Jurkat, Clone E6-1 (cell line): Measurements from ENCODE around the gene ACER1.
"Not testable (repeated sequence)": the region's sequence is repeated elsewhere in the genome, so short reads cannot be mapped to it uniquely, and the experiment has no call there.

ENCODE experiments used
- DNase-seq: peaks from one replicate; pipeline ENCODE4 v3.0.0-alpha.2; 2011; ENCODE audit warnings: low read depth, low spot score
- H3K4me3 ChIP-seq: 2 replicates; pipeline ENCODE4 v1.5.1; 2011; ENCODE audit warnings: mild to moderate bottlenecking, low read length, control low read depth, moderate library complexity

The ACER1 gene

DNA sequence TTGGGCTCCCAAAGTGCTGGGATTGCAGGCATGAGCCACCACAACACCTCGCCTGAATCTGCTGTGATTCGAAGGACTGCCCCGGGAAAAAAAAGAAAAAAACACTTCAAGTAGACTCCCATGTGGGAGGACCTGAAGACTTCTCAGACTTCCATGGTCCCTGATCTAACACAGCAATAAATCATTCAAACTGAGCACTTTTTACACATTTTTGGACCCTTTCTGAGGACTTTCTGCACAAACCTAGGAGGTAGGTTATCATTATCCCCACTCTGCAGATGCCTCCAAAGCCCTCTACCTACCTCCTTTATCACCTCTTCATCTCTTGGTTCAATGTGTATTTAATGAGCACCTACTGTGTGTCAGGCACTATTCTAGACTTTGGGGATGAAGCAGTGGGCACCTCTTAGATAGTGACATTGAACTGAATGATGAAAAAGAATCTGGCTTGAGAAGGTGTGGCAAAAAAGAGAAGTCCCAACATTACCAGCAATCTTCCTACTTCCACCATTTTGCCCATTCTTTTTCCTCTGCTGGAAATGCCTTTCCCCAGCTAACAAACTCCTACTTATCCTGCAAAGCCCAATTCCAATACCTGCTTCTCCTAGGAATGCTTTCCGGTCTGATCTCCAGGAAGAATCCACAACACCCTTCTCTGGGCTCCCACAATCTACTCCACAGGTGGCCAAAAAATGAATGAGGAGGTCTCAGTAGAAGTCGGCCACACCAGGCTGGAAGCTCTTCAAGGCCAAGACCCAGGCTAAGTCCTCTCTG, 26.3 kb upstream of the ACER1 start:
- no peak for DNase-seq
- H3K4me3 ChIP-seq: no peak overlapping the region

GRCh38 chr19:6358003-6358402, 24.6 kb upstream of the ACER1 start:
- H3K4me3 ChIP-seq: no peak overlapping the region

GRCh38 chr19:6357174-6357573, 23.8 kb upstream of the ACER1 start:
- no peak overlapping the region for H3K4me3 ChIP-seq

More at GRCh38 chr19:6358003-6358402, 24.6 kb upstream of the ACER1 start:
- no peak for DNase-seq

DNA sequence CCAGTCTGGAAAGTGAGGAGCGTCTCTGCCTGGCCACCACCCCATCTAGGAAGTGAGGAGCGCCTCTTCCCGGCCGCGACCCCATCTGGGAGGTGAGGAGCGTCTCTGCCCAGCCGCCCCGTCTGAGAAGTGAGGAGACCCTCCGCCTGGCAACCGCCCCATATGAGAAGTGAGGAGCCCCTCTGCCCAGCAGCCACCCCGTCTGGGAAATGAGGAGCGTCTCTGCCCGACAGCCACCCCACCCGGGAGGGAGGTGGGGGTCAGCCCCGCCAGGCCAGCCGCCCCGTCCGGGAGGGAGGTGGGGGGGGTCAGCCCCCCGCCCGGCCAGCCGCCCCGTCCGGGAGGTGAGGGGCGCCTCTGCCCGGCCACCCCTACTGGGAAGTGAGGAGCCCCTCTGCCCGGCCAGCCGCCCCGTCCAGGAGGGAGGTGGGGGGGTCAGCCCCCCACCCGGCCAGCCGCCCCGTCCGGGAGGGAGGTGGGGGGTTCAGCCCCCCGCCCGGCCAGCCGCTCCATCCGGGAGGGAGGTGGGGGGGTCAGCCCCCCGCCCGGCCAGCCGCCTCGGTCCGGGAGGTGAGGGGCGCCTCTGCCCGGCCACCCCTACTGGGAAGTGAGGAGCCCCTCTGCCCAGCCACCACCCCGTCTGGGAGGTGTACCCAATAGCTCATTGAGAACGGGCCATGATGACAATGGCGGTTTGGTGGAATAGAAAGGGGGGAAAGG, 22.1 kb upstream of the ACER1 start:
- not testable (repeated sequence) for H3K4me3 ChIP-seq, DNase-seq

More at GRCh38 chr19:6357174-6357573, 23.8 kb upstream of the ACER1 start:
- no peak for DNase-seq

- no peak for DNase-seq
- no peak overlapping the region for H3K4me3 ChIP-seq
These were observed 20.8 kb upstream of the ACER1 start for GRCh38 chr19:6354098-6354674.

- DNase-seq: no peak
- H3K4me3 ChIP-seq: no peak overlapping the region
These were observed 19.2 kb upstream of the ACER1 start for GRCh38 chr19:6352381-6353165.

- H3K4me3 ChIP-seq: no peak overlapping the region
- no peak for DNase-seq
These were observed 17.3 kb upstream of the ACER1 start for GRCh38 chr19:6350688-6351087.

GRCh38 chr19:6349271-6349670, 15.9 kb upstream of the ACER1 start:
- DNase-seq, H3K4me3 ChIP-seq: not testable (repeated sequence)

DNA sequence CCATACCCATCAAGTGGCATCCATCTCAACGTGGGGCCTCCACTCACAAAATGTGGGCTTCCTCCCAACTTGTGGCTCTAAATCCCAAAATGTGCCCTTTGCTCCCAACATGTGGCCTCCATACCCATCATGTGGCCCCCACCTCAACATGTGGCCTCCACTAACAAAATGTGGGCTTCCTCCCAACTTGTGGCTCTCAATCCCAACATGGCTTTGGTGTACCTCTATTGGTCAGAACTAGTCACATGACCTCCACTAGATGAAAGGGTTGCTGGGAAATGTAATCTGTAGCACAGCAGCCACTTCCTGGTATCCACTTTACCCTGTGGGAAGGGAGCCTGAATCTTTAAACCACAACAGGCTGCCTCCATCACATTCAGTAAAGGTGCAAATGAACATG, 10.1 kb upstream of the ACER1 start:
- DNase-seq: peak; percentile 33
- no peak overlapping the region for H3K4me3 ChIP-seq

DNA sequence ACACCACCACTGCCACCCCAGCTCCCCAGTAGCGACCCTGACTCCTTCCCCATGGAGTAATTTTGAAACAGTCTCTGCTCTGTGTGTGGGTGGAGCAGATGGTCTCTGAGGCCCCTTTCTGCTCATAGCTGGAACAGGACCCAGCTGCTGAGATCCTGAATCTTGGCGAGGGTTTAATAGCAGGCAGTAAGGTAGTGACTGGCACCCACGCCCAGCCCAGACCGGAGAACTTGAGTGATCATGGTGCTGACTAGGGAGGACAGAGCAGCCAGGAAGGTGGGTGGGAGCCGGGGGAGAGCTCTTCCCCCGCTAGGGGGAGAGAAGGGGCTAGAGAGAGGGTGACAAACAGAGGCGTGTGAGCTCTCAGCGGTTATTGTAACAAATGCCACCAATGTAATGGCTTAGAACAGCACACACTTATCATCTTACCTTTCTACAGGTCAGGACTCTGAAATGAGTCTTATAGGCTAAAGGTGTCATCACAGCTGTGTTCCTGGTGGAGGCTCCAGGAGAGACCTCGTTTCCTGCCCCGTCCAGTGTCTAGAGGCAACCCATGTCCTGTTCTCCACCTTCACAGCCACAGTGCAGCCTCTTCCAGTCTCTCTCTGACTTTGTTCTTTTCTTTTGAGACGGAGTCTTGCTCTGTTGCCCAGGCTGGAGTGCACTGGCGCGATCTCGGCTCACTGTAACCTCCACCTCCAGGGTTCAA, 7.2 kb upstream of the ACER1 start:
- no peak for DNase-seq
- no peak overlapping the region for H3K4me3 ChIP-seq

DNA sequence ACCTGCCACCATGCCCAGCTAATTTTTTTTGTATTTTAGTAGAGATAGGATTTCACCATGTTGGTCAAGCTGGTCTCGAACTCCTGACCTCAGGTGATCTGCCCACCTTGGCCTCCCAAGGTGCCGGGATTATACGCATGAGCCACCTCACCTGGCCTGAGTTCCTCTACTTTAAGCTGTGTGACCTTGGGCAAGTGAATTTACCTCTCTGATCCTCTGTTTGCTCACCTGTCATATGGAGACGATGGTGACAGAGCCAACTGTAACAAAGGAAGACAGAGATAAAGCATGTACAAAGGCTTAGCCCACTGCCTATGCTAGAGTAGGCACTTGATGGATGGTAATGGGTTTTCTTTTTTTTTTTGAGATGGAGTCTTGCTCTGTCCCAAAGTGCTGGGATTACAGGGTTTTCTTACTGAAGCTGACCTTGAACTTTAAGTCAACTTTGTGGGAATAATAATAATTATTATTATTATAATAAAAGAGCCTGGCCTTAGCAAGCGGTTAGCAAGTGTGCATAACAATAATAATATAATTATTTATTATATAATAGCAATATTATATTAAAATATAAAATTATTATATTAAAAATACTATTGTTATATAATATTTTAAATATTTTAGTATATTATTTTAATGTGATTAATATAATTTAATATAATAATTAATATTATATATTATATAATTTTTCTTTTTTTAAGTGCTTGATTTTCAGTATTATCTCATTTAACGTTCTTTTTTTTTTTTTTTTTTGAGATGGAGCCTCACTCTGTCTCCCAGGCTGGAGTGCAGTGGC, 1.3 kb upstream of the ACER1 start:
- no peak for DNase-seq
- no peak overlapping the region for H3K4me3 ChIP-seq

DNA sequence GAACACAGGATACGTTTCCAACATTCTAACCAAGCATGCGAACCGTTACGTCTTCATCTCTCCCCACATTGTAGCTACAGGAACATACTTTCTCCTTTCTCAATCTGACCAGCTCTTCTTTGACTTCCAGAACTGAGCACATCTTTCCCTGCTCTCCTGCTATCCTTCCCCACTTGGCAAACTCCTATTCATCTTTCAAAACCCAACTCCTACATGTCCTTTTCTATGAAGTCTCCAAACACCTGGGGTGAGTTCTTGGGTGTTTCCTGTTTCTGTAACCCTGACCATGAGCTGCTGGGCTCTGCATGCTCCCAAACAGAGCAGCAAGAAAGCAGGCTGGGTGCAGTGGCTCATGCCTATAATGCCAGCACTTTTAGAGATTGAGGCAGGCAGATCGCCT, 6.6 kb downstream of the ACER1 start:
- H3K4me3 ChIP-seq: no peak overlapping the region
- DNase-seq: no peak

DNA sequence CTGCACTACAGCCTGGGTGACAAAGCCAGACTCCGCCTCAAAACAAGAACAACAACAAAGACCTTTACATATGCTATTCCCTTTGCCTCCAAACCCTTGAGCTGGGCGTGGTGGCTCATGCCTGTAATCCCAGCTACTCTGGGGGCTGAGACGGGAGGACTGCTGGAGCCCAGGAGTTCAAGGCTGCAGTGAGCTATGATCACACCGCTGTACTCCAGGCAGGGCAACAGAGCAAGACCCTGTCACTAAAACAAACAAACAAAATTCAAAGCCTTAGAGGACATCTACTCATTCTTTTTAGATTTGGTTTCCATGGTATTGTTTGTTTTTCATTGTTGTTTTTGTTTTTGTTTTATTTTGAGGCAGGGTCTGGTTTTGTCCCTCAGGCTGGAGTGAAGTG, 7.8 kb downstream of the ACER1 start:
- H3K4me3 ChIP-seq: no peak overlapping the region
- DNase-seq: no peak

DNA sequence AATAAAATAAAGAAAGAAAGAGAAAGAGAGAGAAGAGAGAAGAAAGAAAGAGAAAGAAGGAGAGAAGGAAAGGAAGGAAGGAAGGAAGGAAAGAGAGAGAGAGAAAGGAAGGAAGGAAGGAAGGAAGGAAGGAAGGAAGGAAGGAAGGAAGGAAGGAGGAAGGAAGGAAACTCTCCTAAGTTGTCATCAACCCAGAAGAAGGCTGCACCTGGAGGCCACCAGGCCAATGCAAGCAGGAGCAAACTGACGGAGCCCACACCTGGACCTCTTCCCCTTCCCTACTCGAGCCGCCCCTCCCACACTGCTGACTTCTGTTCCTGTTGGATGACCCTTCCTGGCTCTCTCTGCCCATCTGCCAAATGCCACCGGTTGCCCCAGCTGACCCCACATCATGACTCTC, 8.7 kb downstream of the ACER1 start:
- no peak overlapping the region for H3K4me3 ChIP-seq
- no peak for DNase-seq

GRCh38 chr19:6322284-6322683, 11.1 kb downstream of the ACER1 start:
- DNase-seq: no peak
- no peak overlapping the region for H3K4me3 ChIP-seq

DNA sequence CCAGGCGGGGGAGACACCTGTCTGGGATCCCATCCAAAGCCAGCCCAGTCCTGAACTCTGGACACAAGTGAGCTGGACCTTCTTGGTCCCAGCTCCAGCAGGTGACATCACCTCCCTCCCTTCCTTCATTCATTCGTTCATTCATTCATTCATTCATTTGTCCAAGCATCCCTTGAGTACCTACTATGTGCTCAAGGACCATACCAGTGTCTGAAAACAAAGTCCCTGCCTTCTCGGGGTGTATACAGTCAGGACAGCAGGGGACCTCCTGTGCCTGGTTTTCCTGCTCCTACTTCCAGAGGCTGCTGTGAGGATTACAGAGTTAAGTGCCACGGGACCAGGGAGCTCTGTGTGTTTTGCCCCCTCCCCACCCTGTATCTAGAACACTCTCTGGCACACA, 14.0 kb downstream of the ACER1 start:
- DNase-seq: no peak
- H3K4me3 ChIP-seq: no peak overlapping the region

DNA sequence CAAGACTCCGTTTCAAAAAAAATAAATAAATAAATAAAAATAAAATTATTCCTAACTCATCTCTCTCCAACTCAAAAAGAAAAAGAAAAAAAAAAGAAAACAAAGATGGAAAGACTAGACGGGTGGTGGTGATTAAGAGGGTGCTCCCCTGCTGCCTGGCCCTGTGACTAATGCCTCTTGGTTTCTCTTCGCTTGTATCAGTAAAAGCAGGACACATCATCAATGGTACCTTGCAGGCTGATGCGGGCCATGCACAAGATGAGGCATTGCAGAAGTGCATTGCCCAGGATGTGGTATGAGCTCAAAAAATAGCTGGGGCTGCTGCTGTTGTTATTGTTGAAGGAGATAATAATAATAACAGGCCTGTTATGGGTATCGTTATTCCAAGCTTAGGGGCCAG, 14.6 kb downstream of the ACER1 start:
- no peak for DNase-seq
- H3K4me3 ChIP-seq: no peak overlapping the region

GRCh38 chr19:6315646-6316045, 17.8 kb downstream of the ACER1 start:
- DNase-seq, H3K4me3 ChIP-seq: not testable (repeated sequence)
